ENCODE data around the gene ATN1.
A peak's percentile ranks its signal among the peaks of the same experiment; 100 is the strongest.

The ATN1 gene

DNA sequence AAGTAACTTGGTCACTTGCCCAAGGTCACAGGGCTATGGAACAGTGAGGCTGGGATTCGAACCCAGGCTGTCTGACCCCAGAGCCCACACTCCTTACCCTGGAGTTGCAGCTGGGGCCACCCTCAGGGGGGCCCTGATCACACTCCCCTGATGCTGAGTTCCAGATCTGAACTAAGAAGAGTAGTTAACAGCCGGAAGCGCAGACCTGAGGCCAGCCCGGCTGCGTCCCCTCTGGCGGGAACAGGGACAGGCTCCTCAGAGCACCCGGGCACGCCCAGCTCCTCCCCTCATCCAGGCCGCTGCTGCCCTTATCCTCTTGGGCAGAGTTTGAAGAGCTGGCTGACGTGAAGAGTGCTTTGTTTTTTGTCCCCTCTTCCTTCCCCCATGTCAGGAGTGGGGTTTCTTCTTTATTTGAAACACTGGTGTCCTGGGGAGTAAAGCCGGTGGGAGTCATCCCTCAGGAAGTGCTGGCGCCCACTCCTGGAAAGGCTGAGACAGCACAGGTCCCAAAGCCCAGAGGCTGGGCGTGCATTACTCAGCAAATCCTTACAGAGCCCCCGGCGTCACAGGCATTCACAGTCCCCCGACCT is 34.0 kb downstream of the ATN1 start (continued):
- TF ChIP-seq GLI2 (tag by site-specific recombination; IDR thresholded peaks at IDR 0.05; ENCODE audit: borderline replicate concordance, low read depth) (no peak), ZNF221 (tag by site-specific recombination; IDR thresholded peaks at IDR 0.05; ENCODE audit: borderline replicate concordance) (no peak), ZBTB8A (tag by site-specific recombination; IDR thresholded peaks at IDR 0.05) (peak; percentile 98), SP3 (tag by site-specific recombination; IDR thresholded peaks at IDR 0.05) (peak; percentile 11), ZNF785 (tag by site-specific recombination; IDR thresholded peaks at IDR 0.05) (no peak), ZNF335 (tag by site-specific recombination; conservative IDR thresholded peaks at IDR 0.05) (peak; percentile 86), ZNF654 (tag by site-specific recombination; IDR thresholded peaks at IDR 0.05; ENCODE audit: low read depth) (peak; percentile 16), BCL11B (tag by site-specific recombination; IDR thresholded peaks at IDR 0.05; ENCODE audit: low read depth) (no peak), ZFHX2 (tag by site-specific recombination; conservative IDR thresholded peaks at IDR 0.05) (peak; percentile 54; the same call in 1 of the 2 replicates), ZSCAN4 (tag by site-specific recombination; IDR thresholded peaks at IDR 0.05) (no peak), ZNF529 (tag by site-specific recombination; IDR thresholded peaks at IDR 0.05; ENCODE audit: insufficient replicate concordance) (no peak), KLF7 (tag by site-specific recombination; IDR thresholded peaks at IDR 0.05; ENCODE audit: borderline replicate concordance) (no peak; the same call in 1 of the 2 replicates), ZNF114 (tag by site-specific recombination; IDR thresholded peaks at IDR 0.05) (no peak), ZBTB48 (tag by site-specific recombination; IDR thresholded peaks at IDR 0.05) (no peak), ZNF2 (tag by site-specific recombination; IDR thresholded peaks at IDR 0.05) (no peak), HOXD13 (CRISPR knock-in tag; IDR thresholded peaks at IDR 0.05; ENCODE audit: borderline replicate concordance) (no peak), ZNF549 (tag by site-specific recombination; IDR thresholded peaks at IDR 0.05) (no peak), ZBTB7A (tag by site-specific recombination; IDR thresholded peaks at IDR 0.05; ENCODE audit: low read depth) (no peak), ZNF548 (tag by site-specific recombination; IDR thresholded peaks at IDR 0.05) (no peak), ZNF202 (tag by site-specific recombination; IDR thresholded peaks at IDR 0.05; ENCODE audit: borderline replicate concordance) (no peak), ZNF132 (tag by site-specific recombination; IDR thresholded peaks at IDR 0.05; ENCODE audit: borderline replicate concordance) (no peak), ZNF449 (tag by site-specific recombination; IDR thresholded peaks at IDR 0.05) (peak; percentile 71; the same call in 1 of the 2 replicates), ZNF571 (tag by site-specific recombination; IDR thresholded peaks at IDR 0.05) (no peak), PRDM2 (tag by site-specific recombination; IDR thresholded peaks at IDR 0.05; ENCODE audit: borderline replicate concordance) (0 out of 2 replicates have a peak, but pooled peaks have one; percentile 2), KLF10 (tag by site-specific recombination; IDR thresholded peaks at IDR 0.05) (peak; percentile 59; the same call in 1 of the 2 replicates)
- TF ChIP-seq, protein P1, sequence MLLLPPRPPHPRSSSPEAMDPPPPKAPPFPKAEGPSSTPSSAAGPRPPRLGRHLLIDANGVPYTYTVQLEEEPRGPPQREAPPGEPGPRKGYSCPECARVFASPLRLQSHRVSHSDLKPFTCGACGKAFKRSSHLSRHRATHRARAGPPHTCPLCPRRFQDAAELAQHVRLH (tag by site-specific recombination; IDR thresholded peaks at IDR 0.05) = no peak
- TF ChIP-seq, protein P2, sequence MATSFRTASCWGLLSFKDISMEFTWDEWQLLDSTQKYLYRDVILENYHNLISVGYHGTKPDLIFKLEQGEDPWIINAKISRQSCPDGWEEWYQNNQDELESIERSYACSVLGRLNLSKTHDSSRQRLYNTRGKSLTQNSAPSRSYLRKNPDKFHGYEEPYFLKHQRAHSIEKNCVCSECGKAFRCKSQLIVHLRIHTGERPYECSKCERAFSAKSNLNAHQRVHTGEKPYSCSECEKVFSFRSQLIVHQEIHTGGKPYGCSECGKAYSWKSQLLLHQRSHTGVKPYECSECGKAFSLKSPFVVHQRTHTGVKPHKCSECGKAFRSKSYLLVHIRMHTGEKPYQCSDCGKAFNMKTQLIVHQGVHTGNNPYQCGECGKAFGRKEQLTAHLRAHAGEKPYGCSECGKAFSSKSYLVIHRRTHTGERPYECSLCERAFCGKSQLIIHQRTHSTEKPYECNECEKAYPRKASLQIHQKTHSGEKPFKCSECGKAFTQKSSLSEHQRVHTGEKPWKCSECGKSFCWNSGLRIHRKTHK (tag by site-specific recombination; IDR thresholded peaks at IDR 0.05) = no peak
- TF ChIP-seq, protein P3, sequence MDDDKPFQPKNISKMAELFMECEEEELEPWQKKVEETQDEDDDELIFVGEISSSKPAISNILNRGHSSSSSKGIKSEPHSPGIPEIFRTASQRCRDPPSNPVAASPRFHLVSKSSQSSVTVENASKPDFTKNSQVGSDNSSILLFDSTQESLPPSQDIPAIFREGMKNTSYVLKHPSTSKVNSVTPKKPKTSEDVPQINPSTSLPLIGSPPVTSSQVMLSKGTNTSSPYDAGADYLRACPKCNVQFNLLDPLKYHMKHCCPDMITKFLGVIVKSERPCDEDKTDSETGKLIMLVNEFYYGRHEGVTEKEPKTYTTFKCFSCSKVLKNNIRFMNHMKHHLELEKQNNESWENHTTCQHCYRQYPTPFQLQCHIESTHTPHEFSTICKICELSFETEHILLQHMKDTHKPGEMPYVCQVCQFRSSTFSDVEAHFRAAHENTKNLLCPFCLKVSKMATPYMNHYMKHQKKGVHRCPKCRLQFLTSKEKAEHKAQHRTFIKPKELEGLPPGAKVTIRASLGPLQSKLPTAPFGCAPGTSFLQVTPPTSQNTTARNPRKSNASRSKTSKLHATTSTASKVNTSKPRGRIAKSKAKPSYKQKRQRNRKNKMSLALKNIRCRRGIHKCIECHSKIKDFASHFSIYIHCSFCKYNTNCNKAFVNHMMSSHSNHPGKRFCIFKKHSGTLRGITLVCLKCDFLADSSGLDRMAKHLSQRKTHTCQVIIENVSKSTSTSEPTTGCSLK (tag by site-specific recombination; IDR thresholded peaks at IDR 0.05) = no peak
